Measurements from ENCODE around the gene FHOD3.

GRCh38 chr18:36355511-36355910 lies 58.0 kb downstream of the FHOD3 start:
- TF ChIP-seq CTCF (IDR thresholded peaks at IDR 0.05; ENCODE audit: insufficient read depth, low read depth, low read length) (no peak), EZH2 (IDR thresholded peaks at IDR 0.05; ENCODE audit: insufficient read depth, low read length) (no peak)
